SU-DHL-6 (cell line): Measurements from ENCODE around the gene SLC9A9.

ENCODE experiments used
- CTCF ChIP-seq: fragments of 200-600 bp; sonication (generic); IDR thresholded peaks from one replicate; pipeline ENCODE4 v1.5.1; 2017; ENCODE audit warnings: antibody characterized with exemption, mild to moderate bottlenecking, low read length, moderate library complexity; ENCODE audit not compliant: insufficient read depth, poor library complexity, severe bottlenecking
- EZH2phosphoT487 ChIP-seq: fragments of 200-600 bp; sonication (generic), shearing (Covaris generic); conservative IDR thresholded peaks from 2 replicates; pipeline ENCODE4 v1.6.1; 2018; ENCODE audit warnings: mild to moderate bottlenecking, antibody characterized with exemption, low read length, moderate library complexity, mixed read lengths

DNA sequence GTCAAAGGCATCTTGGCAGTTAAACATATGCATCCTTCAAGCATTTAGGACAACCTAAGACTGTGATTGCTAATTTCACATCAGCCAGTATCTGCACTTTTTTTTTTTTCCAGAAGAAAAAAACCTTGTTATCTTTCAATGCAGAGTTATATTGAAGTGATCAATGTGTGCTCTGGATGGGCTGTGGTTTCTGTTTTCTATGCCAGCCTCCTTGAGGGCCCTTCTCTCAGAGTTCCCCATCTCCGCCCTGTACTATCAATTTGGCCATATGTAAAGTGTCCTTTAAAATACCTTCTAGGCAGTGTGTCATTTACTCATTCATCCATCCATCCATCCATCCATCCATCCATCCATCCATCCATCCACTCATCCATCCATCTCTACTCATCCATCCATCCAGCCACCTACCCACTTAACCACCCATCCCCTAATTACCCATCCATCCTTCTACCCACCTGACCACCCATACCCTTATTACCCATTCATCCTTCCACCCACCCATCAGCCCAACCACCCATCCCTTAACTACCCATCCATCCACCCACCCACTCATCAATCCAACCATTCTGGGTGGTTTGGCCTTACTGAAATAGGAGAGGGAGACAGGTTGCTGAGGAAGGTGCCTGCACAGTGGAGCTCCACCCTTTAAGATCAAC is 406.6 kb downstream of the SLC9A9 start:
- TF ChIP-seq CTCF = no peak
- no peak for TF ChIP-seq EZH2phosphoT487
